SK-N-SH (cell line): ENCODE measurements around the gene CLIP3. TPM values are rescaled to one million over a fixed set of nuclear protein-coding genes. Genes with fewer than 3 reads are reported as not detected.

ENCODE experiments used
- CTCF ChIA-PET: fragments of 300-600, 350-600 bp; formaldehyde crosslinking; extraction: SDS; loops from one replicate; lab custom pipeline; 2021; lab: Yijun Ruan, JAX
- POLR2A ChIA-PET: fragments of 350-600 bp; sonication (Branson Sonifier 250); formaldehyde crosslinking; extraction: SDS; loops from one replicate; lab custom pipeline; 2020; ENCODE audit warnings: antibody characterized with exemption, inconsistent platforms; lab: Yijun Ruan, JAX
- DNase-seq: peaks from one replicate; pipeline ENCODE4 v3.0.0; 2012
- H2AFZ ChIP-seq: fragments of 200-600 bp; sonication (generic); 2 replicates; pipeline ENCODE4 v1.8.1; 2016; ENCODE audit warnings: antibody characterized with exemption, mild to moderate bottlenecking, low read depth
- H3F3A ChIP-seq: fragments of 200-600 bp; sonication (generic); replicated peaks from 2 replicates; pipeline ENCODE3; 2016; ENCODE audit warnings: antibody characterized with exemption, mild to moderate bottlenecking; ENCODE audit not compliant: insufficient read depth
- H3K27ac ChIP-seq, 2 experiments: fragments of 200-500 bp in 1 of 2; fragments of 200-600 bp in 1 of 2; sonication (Bioruptor generic) in 1 of 2; sonication (generic), shearing (Covaris generic) in 1 of 2; 2 replicates each; pipeline versions ENCODE4 v1.5.1 to v1.6.1; 2014 to 2016; ENCODE audit warnings: low read depth in 2 of 2, inconsistent platforms in 1 of 2, low read length in 1 of 2, mild to moderate bottlenecking in 1 of 2, mixed read lengths in 1 of 2
- H3K27me3 ChIP-seq: fragments of 200-600 bp; sonication (generic), shearing (Covaris generic); 2 replicates; pipeline ENCODE4 v1.6.1; 2016; ENCODE audit warnings: mixed run types; ENCODE audit not compliant: insufficient read depth
- H3K36me3 ChIP-seq, 2 experiments: fragments of 200-500 bp in 1 of 2; fragments of 200-600 bp in 1 of 2; sonication (Bioruptor generic) in 1 of 2; sonication (generic) in 1 of 2; replicated peaks in 1 of 2; 2 replicates each; pipeline versions ENCODE3 to v1.5.1; 2014 to 2016; ENCODE audit warnings: low read length in 1 of 2, mild to moderate bottlenecking in 1 of 2; ENCODE audit not compliant: insufficient read depth in 2 of 2, control insufficient read depth in 1 of 2
- H3K4me1 ChIP-seq, 2 experiments: fragments of 200-500 bp in 1 of 2; fragments of 200-600 bp in 1 of 2; sonication (Bioruptor generic) in 1 of 2; sonication (generic), shearing (Covaris generic) in 1 of 2; 2 replicates each; pipeline versions ENCODE4 v1.5.1 to v1.6.1; 2014 to 2016; ENCODE audit warnings: low read depth in 1 of 2, low read length in 1 of 2, mixed run types in 1 of 2; ENCODE audit not compliant: insufficient read depth in 2 of 2, control insufficient read depth in 1 of 2
- H3K4me2 ChIP-seq: fragments of 200-600 bp; sonication (generic), shearing (Covaris generic); 2 replicates; pipeline ENCODE4 v1.6.1; 2017; ENCODE audit warnings: mixed run types
- H3K4me3 ChIP-seq, 2 experiments: fragments of 200-500 bp in 1 of 2; fragments of 200-600 bp in 1 of 2; sonication (Bioruptor generic) in 1 of 2; sonication (generic), shearing (Covaris generic) in 1 of 2; 2 replicates each; pipeline versions ENCODE4 v1.5.1 to v1.8.1; 2014 to 2016; ENCODE audit warnings: low read depth in 2 of 2, inconsistent platforms in 1 of 2, low read length in 1 of 2, mild to moderate bottlenecking in 1 of 2, mixed read lengths in 1 of 2, moderate library complexity in 1 of 2
- H3K79me2 ChIP-seq: fragments of 200-600 bp; sonication (generic); 2 replicates; pipeline ENCODE4 v1.8.1; 2017; ENCODE audit warnings: mild to moderate bottlenecking; ENCODE audit not compliant: insufficient read depth
- H3K9ac ChIP-seq: fragments of 200-600 bp; sonication (generic); 2 replicates; pipeline ENCODE4 v1.6.1; 2017; ENCODE audit warnings: mixed run types
- H3K9me2 ChIP-seq: fragments of 200-600 bp; sonication (generic); 2 replicates; pipeline ENCODE4 v1.6.1; 2017; ENCODE audit warnings: mixed run types
- H3K9me3 ChIP-seq: fragments of 200-600 bp; sonication (generic); 2 replicates; pipeline ENCODE4 v1.6.1; 2017; ENCODE audit warnings: mixed run types, mild to moderate bottlenecking, moderate library complexity
- H4K20me1 ChIP-seq: fragments of 200-600 bp; sonication (generic); 2 replicates; pipeline ENCODE4 v1.6.1; 2017; ENCODE audit warnings: mild to moderate bottlenecking, mixed run types; ENCODE audit not compliant: insufficient read depth
- FOXM1 ChIP-seq: IDR thresholded peaks from 2 replicates; pipeline ENCODE4 v1.4.0; 2012; ENCODE audit warnings: low read depth, mild to moderate bottlenecking
- GABPA ChIP-seq: IDR thresholded peaks from 2 replicates; pipeline ENCODE4 v1.4.0; 2012; ENCODE audit warnings: low read depth, mild to moderate bottlenecking
- GATA2 ChIP-seq: sonication (generic); formaldehyde crosslinking; IDR thresholded peaks from 2 replicates; pipeline ENCODE4 v1.5.0; 2020; ENCODE audit warnings: mild to moderate bottlenecking, missing genetic modification reagents
- IRF3 ChIP-seq: fragments of 150-350 bp; IDR thresholded peaks from 2 replicates; pipeline ENCODE4 v1.6.1; 2016; ENCODE audit warnings: mild to moderate bottlenecking, low read depth, low read length
- JUND ChIP-seq: IDR thresholded peaks from 2 replicates; pipeline ENCODE4 v1.4.0; 2012
- MAX ChIP-seq: IDR thresholded peaks from 2 replicates; pipeline ENCODE4 v1.4.0; 2012; ENCODE audit warnings: low read depth
- MEF2A ChIP-seq: IDR thresholded peaks from 2 replicates; pipeline ENCODE4 v1.4.0; 2012; ENCODE audit warnings: low read depth, borderline replicate concordance
- NFIC ChIP-seq: IDR thresholded peaks from 2 replicates; pipeline ENCODE4 v1.4.0; 2012; ENCODE audit warnings: borderline replicate concordance
- NRF1 ChIP-seq: IDR thresholded peaks from 2 replicates; pipeline ENCODE4 v1.6.1; 2012; ENCODE audit warnings: low read depth, mild to moderate bottlenecking, low read length
- PBX3 ChIP-seq: IDR thresholded peaks from 2 replicates; pipeline ENCODE4; 2012
- POLR2AphosphoS5 ChIP-seq: IDR thresholded peaks from 2 replicates; pipeline ENCODE4 v1.6.1; 2012; ENCODE audit warnings: low read depth, low read length
- RXRA ChIP-seq: IDR thresholded peaks from 2 replicates; pipeline ENCODE4 v1.4.0; 2012; ENCODE audit warnings: low read depth, mild to moderate bottlenecking, borderline replicate concordance
- SIN3A ChIP-seq: IDR thresholded peaks from 2 replicates; pipeline ENCODE4 v1.6.1; 2012; ENCODE audit warnings: low read depth, mild to moderate bottlenecking, low read length, moderate library complexity, borderline replicate concordance
- TAF1 ChIP-seq: IDR thresholded peaks from 2 replicates; pipeline ENCODE4 v1.6.1; 2012; ENCODE audit warnings: low read depth, mild to moderate bottlenecking, low read length, moderate library complexity, borderline replicate concordance
- USF1 ChIP-seq: IDR thresholded peaks from 2 replicates; pipeline ENCODE4 v1.4.0; 2012; ENCODE audit warnings: low read depth, borderline replicate concordance
- USF2 ChIP-seq: fragments of 150-350 bp; IDR thresholded peaks from 2 replicates; pipeline ENCODE4 v1.6.1; 2017; ENCODE audit warnings: antibody characterized with exemption, low read length, low read depth, borderline replicate concordance
- WGBS: methylation state at CpG from one replicate; pipeline ENCODE4 v1.1.6; 2017; ENCODE audit warnings: low lambda C conversion rate; 5-methylcytosine and 5-hydroxymethylcytosine counted together
- polyA plus RNA-seq, 3 experiments: library from polyadenylated mRNA; depleted of rRNA; stranded (reverse); fragments of >200 nt; gene quantifications; 2 replicates each; pipeline ENCODE4 v1.2.3, GENCODE V29; 2012

The CLIP3 gene
- polyA plus RNA-seq, 1 of the 3 experiments (the other 2 are of a cell fraction) = 13.1 TPM

- TF ChIP-seq IRF3 = no peak
Measured at GRCh38 chr19:36081894-36082293, 49.2 kb upstream of the CLIP3 start (continued).

- TF ChIP-seq RXRA (no peak), FOXM1 (no peak), SIN3A (no peak), USF1 (no peak), JUND (no peak), POLR2AphosphoS5 (no peak), NRF1 (no peak), PBX3 (no peak), USF2 (no peak), GATA2 (CRISPR knock-in tag) (no peak), GABPA (no peak), TAF1 (no peak), MAX (no peak), NFIC (no peak), MEF2A (no peak)
- ChIA-PET CTCF (no interaction called here), POLR2A (no interaction called here)
- Histone ChIP-seq H3K4me2 (no peak overlapping the region), H3K4me1 (no peaks in the 10 kb centered on the region), H3K4me3 (no peak overlapping the region), H3K9me3 (no peaks in the 10 kb centered on the region), H3F3A (no peaks in the 10 kb centered on the region), H3K27me3 (no peaks in the 10 kb centered on the region), H3K27ac (no peak overlapping the region), H3K9ac (no peak overlapping the region), H4K20me1 (no peaks in the 10 kb centered on the region), H3K79me2 (no peaks in the 10 kb centered on the region), H3K9me2 (no peaks in the 10 kb centered on the region), H3K36me3 (peaks cover 12 to 15% of the 10 kb centered on the region in 2 experiments), H2AFZ (no peak overlapping the region)
- 97% methylated on average over 3 of the region's 3 CpGs for WGBS
- no peak for DNase-seq
Measured at GRCh38 chr19:36081385-36081784, 48.7 kb upstream of the CLIP3 start.
